Mesendoderm (in vitro differentiated cells): ENCODE data around the gene MRPL36.

ENCODE experiments used
- DNase-seq: peaks from one replicate; pipeline ENCODE4 v3.0.0; 2013
- H2AK5ac ChIP-seq: 2 replicates; pipeline ENCODE4 v1.6.1; 2013; ENCODE audit warnings: low read length, inconsistent platforms
- H2BK120ac ChIP-seq: 2 replicates; pipeline ENCODE4 v1.6.1; 2013; ENCODE audit warnings: low read depth, mild to moderate bottlenecking, low read length, moderate library complexity, mixed read lengths
- H2BK15ac ChIP-seq: replicated peaks from 2 replicates; pipeline ENCODE4 v1.6.1; 2013; ENCODE audit warnings: low read depth, mild to moderate bottlenecking, moderate library complexity
- H2BK5ac ChIP-seq: 2 replicates; pipeline ENCODE4 v1.6.1; 2013; ENCODE audit warnings: low read length, inconsistent platforms
- H3K18ac ChIP-seq: 2 replicates; pipeline ENCODE4 v1.6.1; 2013; ENCODE audit warnings: mild to moderate bottlenecking, low read length, mixed read lengths
- H3K23ac ChIP-seq: one replicate; pipeline ENCODE4 v1.6.1; 2013; ENCODE audit warnings: low read length
- H3K27ac ChIP-seq: 2 replicates; pipeline ENCODE4 v1.5.1; 2013; ENCODE audit warnings: low read depth, mild to moderate bottlenecking, inconsistent platforms, low read length, moderate library complexity
- H3K27me3 ChIP-seq: 2 replicates; pipeline ENCODE4 v1.6.1; 2013; ENCODE audit warnings: low read length, control low read depth, mild to moderate bottlenecking, inconsistent platforms; ENCODE audit not compliant: insufficient read depth, poor library complexity
- H3K36me3 ChIP-seq: 2 replicates; pipeline ENCODE4 v1.6.1; 2013; ENCODE audit warnings: low read length, inconsistent platforms; ENCODE audit not compliant: control insufficient read depth, insufficient read depth
- H3K4ac ChIP-seq: one replicate; pipeline ENCODE4 v1.6.1; 2013; ENCODE audit warnings: low read depth, mild to moderate bottlenecking, low read length, moderate library complexity
- H3K4me1 ChIP-seq: 2 replicates; pipeline ENCODE4 v1.6.1; 2013; ENCODE audit warnings: low read depth, low read length, inconsistent platforms; ENCODE audit not compliant: control insufficient read depth
- H3K4me2 ChIP-seq: 2 replicates; pipeline ENCODE4 v1.6.1; 2013; ENCODE audit warnings: low read length
- H3K4me3 ChIP-seq: 2 replicates; pipeline ENCODE4 v1.5.1; 2013; ENCODE audit warnings: mild to moderate bottlenecking, low read length
- H3K56ac ChIP-seq: one replicate; pipeline ENCODE4 v1.6.1; 2013; ENCODE audit warnings: low read length
- H3K79me1 ChIP-seq: 2 replicates; pipeline ENCODE4 v1.6.1; 2013; ENCODE audit warnings: low read length, inconsistent platforms
- H3K79me2 ChIP-seq: 2 replicates; pipeline ENCODE4 v1.6.1; 2013; ENCODE audit warnings: mild to moderate bottlenecking, low read length; ENCODE audit not compliant: control insufficient read depth, insufficient read depth
- H3K9ac ChIP-seq: 2 replicates; pipeline ENCODE4 v1.6.1; 2013; ENCODE audit warnings: low read length, inconsistent platforms
- H4K5ac ChIP-seq: one replicate; pipeline ENCODE4 v1.6.1; 2013; ENCODE audit warnings: low read length
- H4K8ac ChIP-seq: one replicate; pipeline ENCODE4 v1.6.1; 2013; ENCODE audit warnings: low read depth, mild to moderate bottlenecking, control low read depth, low read length, moderate library complexity
- WGBS: extraction: QIAGEN DNeasy Blood & Tissue Kit; methylation state at CpG from one replicate; pipeline ENCODE4 v1.1.7; 2013; ENCODE audit warnings: low lambda C conversion rate, missing lambda C conversion rate; ENCODE audit not compliant: insufficient coverage; ENCODE audit errors: extremely low coverage; 5-methylcytosine and 5-hydroxymethylcytosine counted together

MRPL36 gene

GRCh38 chr5:1830571-1831228 is 31.1 kb upstream of the MRPL36 start:
- H4K5ac ChIP-seq = no peak overlapping the region
- no peak overlapping the region for H2BK15ac ChIP-seq
- no peaks in the 10 kb centered on the region for H3K27me3 ChIP-seq
- no peak overlapping the region for H3K27ac ChIP-seq
- H4K8ac ChIP-seq = no peak overlapping the region
- H2AK5ac ChIP-seq = no peak overlapping the region
- H3K79me2 ChIP-seq = no peaks in the 10 kb centered on the region
- no peak overlapping the region for H3K4ac ChIP-seq
- no peaks in the 10 kb centered on the region for H3K79me1 ChIP-seq
- H2BK120ac ChIP-seq = no peak overlapping the region
- no peak overlapping the region for H3K4me2 ChIP-seq
- WGBS = no CpG with 5 or more reads among the region's 17 CpGs
- no peak overlapping the region for H3K4me3 ChIP-seq
- H3K23ac ChIP-seq = no peak overlapping the region
- no peak overlapping the region for H3K18ac ChIP-seq
- no peak overlapping the region for H3K56ac ChIP-seq
- H3K36me3 ChIP-seq = no peaks in the 10 kb centered on the region
- H3K9ac ChIP-seq = no peak overlapping the region
- no peak overlapping the region for H2BK5ac ChIP-seq
- no peaks in the 10 kb centered on the region for H3K4me1 ChIP-seq
- DNase-seq = no peak

GRCh38 chr5:1827886-1828397 is 28.3 kb upstream of the MRPL36 start:
- H3K18ac ChIP-seq = no peak overlapping the region
- H4K8ac ChIP-seq = no peak overlapping the region
- H3K56ac ChIP-seq = peak overlapping the region; percentile 64
- H3K36me3 ChIP-seq = no peaks in the 10 kb centered on the region
- H3K27me3 ChIP-seq = no peaks in the 10 kb centered on the region
- DNase-seq = peak; percentile 46
- no peak overlapping the region for H2BK120ac ChIP-seq
- H3K4ac ChIP-seq = no peak overlapping the region
- H3K79me1 ChIP-seq = no peaks in the 10 kb centered on the region
- H2BK15ac ChIP-seq = no peak overlapping the region
- H4K5ac ChIP-seq = no peak overlapping the region
- no peaks in the 10 kb centered on the region for H3K4me1 ChIP-seq
- H3K4me3 ChIP-seq = no peak overlapping the region
- H2BK5ac ChIP-seq = no peak overlapping the region
- WGBS = no CpG with 5 or more reads among the region's 39 CpGs
- no peak overlapping the region for H3K27ac ChIP-seq
- no peak overlapping the region for H3K23ac ChIP-seq
- H3K9ac ChIP-seq = peak overlapping the region; percentile 42
- no peak overlapping the region for H3K4me2 ChIP-seq
- H3K79me2 ChIP-seq = no peaks in the 10 kb centered on the region
- H2AK5ac ChIP-seq = no peak overlapping the region

- Histone ChIP-seq H3K4me1 (no peaks in the 10 kb centered on the region), H4K8ac (no peak overlapping the region), H3K4me3 (no peak overlapping the region), H3K4ac (no peak overlapping the region), H3K18ac (no peak overlapping the region), H3K23ac (no peak overlapping the region), H3K9ac (no peak overlapping the region), H3K4me2 (no peak overlapping the region), H3K27me3 (no peaks in the 10 kb centered on the region), H2BK15ac (no peak overlapping the region), H3K56ac (no peak overlapping the region), H3K79me1 (no peaks in the 10 kb centered on the region), H2AK5ac (no peak overlapping the region), H4K5ac (no peak overlapping the region), H3K27ac (no peak overlapping the region), H2BK5ac (no peak overlapping the region), H3K79me2 (no peaks in the 10 kb centered on the region), H3K36me3 (no peaks in the 10 kb centered on the region), H2BK120ac (no peak overlapping the region)
- WGBS = 100% methylated on average over 2 of the region's 26 CpGs
- DNase-seq = no peak
Observed at GRCh38 chr5:1827025-1827885, 27.6 kb upstream of the MRPL36 start.

- Histone ChIP-seq H4K8ac (no peak overlapping the region), H4K5ac (no peak overlapping the region), H3K27ac (no peak overlapping the region), H3K4me2 (no peak overlapping the region), H3K4me1 (no peaks in the 10 kb centered on the region), H3K79me1 (peaks cover 2% of the 10 kb centered on the region), H3K4me3 (no peak overlapping the region), H3K79me2 (no peaks in the 10 kb centered on the region), H2BK120ac (no peak overlapping the region), H3K4ac (no peak overlapping the region), H2AK5ac (no peak overlapping the region), H3K18ac (no peak overlapping the region), H3K36me3 (peaks cover 4% of the 10 kb centered on the region), H3K56ac (no peak overlapping the region), H3K9ac (no peak overlapping the region), H3K23ac (no peak overlapping the region), H2BK15ac (no peak overlapping the region), H3K27me3 (no peaks in the 10 kb centered on the region), H2BK5ac (no peak overlapping the region)
- WGBS = no CpG with 5 or more reads among the region's 26 CpGs
- no peak for DNase-seq
Observed at GRCh38 chr5:1826235-1826980, 26.8 kb upstream of the MRPL36 start.

- Histone ChIP-seq H3K27me3 (no peaks in the 10 kb centered on the region), H3K79me2 (no peaks in the 10 kb centered on the region), H3K56ac (no peak overlapping the region), H4K8ac (no peak overlapping the region), H2BK120ac (no peak overlapping the region), H3K4me1 (no peaks in the 10 kb centered on the region), H3K4me3 (no peak overlapping the region), H3K27ac (no peak overlapping the region), H3K9ac (no peak overlapping the region), H3K36me3 (peaks cover 6% of the 10 kb centered on the region), H2AK5ac (no peak overlapping the region), H2BK5ac (no peak overlapping the region), H3K79me1 (peaks cover 3% of the 10 kb centered on the region), H3K4ac (no peak overlapping the region), H2BK15ac (no peak overlapping the region), H3K4me2 (no peak overlapping the region), H3K23ac (no peak overlapping the region), H3K18ac (no peak overlapping the region), H4K5ac (no peak overlapping the region)
- no peak for DNase-seq
- no CpG with 5 or more reads among the region's 27 CpGs for WGBS
Observed at GRCh38 chr5:1824903-1825841, 25.5 kb upstream of the MRPL36 start.
